ENCODE data around the gene GCNT2. TPM values are rescaled to one million over a fixed set of nuclear protein-coding genes. Genes with fewer than 3 reads are reported as not detected.
"Not testable (repeated sequence)": the region's sequence is repeated elsewhere in the genome, so short reads cannot be mapped to it uniquely, and the experiment has no call there.

GCNT2 gene
- total RNA-seq, 1 experiment from 2014 or later: 6.4 TPM

GRCh38 chr6:10513544-10513943 lies 7.6 kb upstream of the GCNT2 start:
- DNase-seq (ENCODE audit: low read depth): no peak

GRCh38 chr6:10514049-10514780 lies 6.9 kb upstream of the GCNT2 start:
- no peak for DNase-seq (ENCODE audit: low read depth)

GRCh38 chr6:10516953-10517352 lies 4.2 kb upstream of the GCNT2 start:
- no peak for DNase-seq (ENCODE audit: low read depth)

- peak; percentile 24 for DNase-seq (ENCODE audit: low read depth)
These were observed 2.4 kb upstream of the GCNT2 start for GRCh38 chr6:10518557-10519407.

GRCh38 chr6:10519408-10519697 lies 1.8 kb upstream of the GCNT2 start:
- not testable (repeated sequence) for DNase-seq (ENCODE audit: low read depth)

GRCh38 chr6:10520468-10520867 lies 683 bp upstream of the GCNT2 start:
- peak; percentile 48 for DNase-seq (ENCODE audit: low read depth)

- no peak for DNase-seq (ENCODE audit: low read depth)
These were observed 1.9 kb downstream of the GCNT2 start for GRCh38 chr6:10522929-10523573.

GRCh38 chr6:10526156-10526555 lies 5.0 kb downstream of the GCNT2 start:
- peak; percentile 43 for DNase-seq (ENCODE audit: low read depth)

- peak; percentile 76 for DNase-seq (ENCODE audit: low read depth)
These were observed 7.2 kb downstream of the GCNT2 start for GRCh38 chr6:10528158-10528981.

- peak; percentile 58 for DNase-seq (ENCODE audit: low read depth)
These were observed 8.2 kb downstream of the GCNT2 start for GRCh38 chr6:10529231-10529801.

GRCh38 chr6:10529828-10530374 lies 8.8 kb downstream of the GCNT2 start:
- DNase-seq (ENCODE audit: low read depth): not testable (repeated sequence)

GRCh38 chr6:10531503-10531902 lies 10.4 kb downstream of the GCNT2 start:
- DNase-seq (ENCODE audit: low read depth): no peak

- no peak for DNase-seq (ENCODE audit: low read depth)
These were observed 10.8 kb downstream of the GCNT2 start for GRCh38 chr6:10531942-10532341.

GRCh38 chr6:10532392-10532791 lies 11.2 kb downstream of the GCNT2 start:
- no peak for DNase-seq (ENCODE audit: low read depth)

- no peak for DNase-seq (ENCODE audit: low read depth)
These were observed 13.2 kb downstream of the GCNT2 start for GRCh38 chr6:10534419-10534762.

- DNase-seq (ENCODE audit: low read depth): no peak
These were observed 14.0 kb downstream of the GCNT2 start for GRCh38 chr6:10535193-10535592.

- DNase-seq (ENCODE audit: low read depth): no peak
These were observed 16.6 kb downstream of the GCNT2 start for GRCh38 chr6:10537726-10538125.

GRCh38 chr6:10540073-10540746 lies 19.1 kb downstream of the GCNT2 start:
- DNase-seq (ENCODE audit: low read depth): no peak

GRCh38 chr6:10541591-10541990 lies 20.4 kb downstream of the GCNT2 start:
- DNase-seq (ENCODE audit: low read depth): no peak

- no peak for DNase-seq (ENCODE audit: low read depth)
These were observed 21.1 kb downstream of the GCNT2 start for GRCh38 chr6:10542213-10542612.

All from HT1080 (cell line).